Measurements from ENCODE around the gene KLK3. TPM values are rescaled to one million over a fixed set of nuclear protein-coding genes. Genes with fewer than 3 reads are reported as not detected.
"Not testable (repeated sequence)": the region's sequence is repeated elsewhere in the genome, so short reads cannot be mapped to it uniquely, and the experiment has no call there.

The KLK3 gene
- not detected for total RNA-seq
- long read RNA-seq = 0 reads

DNA sequence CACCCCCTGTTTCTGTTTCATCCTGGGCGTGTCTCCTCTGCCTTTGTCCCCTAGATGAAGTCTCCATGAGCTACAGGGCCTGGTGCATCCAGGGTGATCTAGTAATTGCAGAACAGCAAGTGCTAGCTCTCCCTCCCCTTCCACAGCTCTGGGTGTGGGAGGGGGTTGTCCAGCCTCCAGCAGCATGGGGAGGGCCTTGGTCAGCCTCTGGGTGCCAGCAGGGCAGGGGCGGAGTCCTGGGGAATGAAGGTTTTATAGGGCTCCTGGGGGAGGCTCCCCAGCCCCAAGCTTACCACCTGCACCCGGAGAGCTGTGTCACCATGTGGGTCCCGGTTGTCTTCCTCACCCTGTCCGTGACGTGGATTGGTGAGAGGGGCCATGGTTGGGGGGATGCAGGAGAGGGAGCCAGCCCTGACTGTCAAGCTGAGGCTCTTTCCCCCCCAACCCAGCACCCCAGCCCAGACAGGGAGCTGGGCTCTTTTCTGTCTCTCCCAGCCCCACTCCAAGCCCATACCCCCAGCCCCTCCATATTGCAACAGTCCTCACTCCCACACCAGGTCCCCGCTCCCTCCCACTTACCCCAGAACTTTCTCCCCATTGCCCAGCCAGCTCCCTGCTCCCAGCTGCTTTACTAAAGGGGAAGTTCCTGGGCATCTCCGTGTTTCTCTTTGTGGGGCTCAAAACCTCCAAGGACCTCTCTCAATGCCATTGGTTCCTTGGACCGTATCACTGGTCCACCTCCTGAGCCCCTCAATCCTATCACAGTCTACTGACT lies at the start of gene KLK3:
Gene KLK3, plus strand, starts transcription at position 280 of the 775 bp plus-strand sequence. Its CDS starts 41 bp downstream, at position 321.
- ATAC-seq = no peak
- Histone ChIP-seq H3K4me1 (no peaks in the 10 kb centered on the region), H3K36me3 (no peaks in the 10 kb centered on the region), H3K9me3 (no peaks in the 10 kb centered on the region), H3K27me3 (peaks cover 28% of the 10 kb centered on the region), H3K27ac (no peak within 1 kb of the TSS), H3K4me3 (no peak within 1 kb of the TSS)
- intact Hi-C loops (cut with DNase I) = no loop called here
- DNase-seq = no peak
- TF ChIP-seq, protein P1, sequence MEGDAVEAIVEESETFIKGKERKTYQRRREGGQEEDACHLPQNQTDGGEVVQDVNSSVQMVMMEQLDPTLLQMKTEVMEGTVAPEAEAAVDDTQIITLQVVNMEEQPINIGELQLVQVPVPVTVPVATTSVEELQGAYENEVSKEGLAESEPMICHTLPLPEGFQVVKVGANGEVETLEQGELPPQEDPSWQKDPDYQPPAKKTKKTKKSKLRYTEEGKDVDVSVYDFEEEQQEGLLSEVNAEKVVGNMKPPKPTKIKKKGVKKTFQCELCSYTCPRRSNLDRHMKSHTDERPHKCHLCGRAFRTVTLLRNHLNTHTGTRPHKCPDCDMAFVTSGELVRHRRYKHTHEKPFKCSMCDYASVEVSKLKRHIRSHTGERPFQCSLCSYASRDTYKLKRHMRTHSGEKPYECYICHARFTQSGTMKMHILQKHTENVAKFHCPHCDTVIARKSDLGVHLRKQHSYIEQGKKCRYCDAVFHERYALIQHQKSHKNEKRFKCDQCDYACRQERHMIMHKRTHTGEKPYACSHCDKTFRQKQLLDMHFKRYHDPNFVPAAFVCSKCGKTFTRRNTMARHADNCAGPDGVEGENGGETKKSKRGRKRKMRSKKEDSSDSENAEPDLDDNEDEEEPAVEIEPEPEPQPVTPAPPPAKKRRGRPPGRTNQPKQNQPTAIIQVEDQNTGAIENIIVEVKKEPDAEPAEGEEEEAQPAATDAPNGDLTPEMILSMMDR (IDR thresholded peaks at IDR 0.05) = no peak

DNA sequence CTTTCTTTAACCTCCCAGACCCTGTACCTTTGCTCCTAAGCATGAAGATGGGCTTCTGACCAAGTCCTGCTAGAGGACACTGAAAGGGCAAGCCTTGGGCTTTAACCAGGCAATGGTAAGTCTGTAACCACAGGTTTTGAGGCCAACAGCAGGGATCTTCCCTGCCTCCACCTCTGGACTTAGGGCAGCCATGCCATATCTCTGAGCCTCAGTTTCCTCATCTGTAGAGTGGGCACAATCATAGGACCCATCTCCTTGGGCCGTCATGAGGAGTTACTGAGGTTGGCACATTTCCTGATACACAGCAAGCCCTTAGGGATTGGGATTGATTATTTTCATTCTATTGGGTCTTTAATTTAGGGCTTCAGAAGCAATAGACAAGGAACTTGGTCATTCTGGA lies 45.9 kb upstream of the KLK3 start:
- Histone ChIP-seq H3K4me3 (no peak overlapping the region), H3K27me3 (peaks cover 10% of the 10 kb centered on the region), H3K27ac (no peak overlapping the region), H3K9me3 (no peaks in the 10 kb centered on the region), H3K36me3 (no peaks in the 10 kb centered on the region), H3K4me1 (peaks cover 4% of the 10 kb centered on the region)
- TF ChIP-seq, protein P1 (IDR thresholded peaks at IDR 0.05) = no peak
- ATAC-seq (no peak), DNase-seq (no peak)
- intact Hi-C loops (cut with DNase I) = no loop called here

DNA sequence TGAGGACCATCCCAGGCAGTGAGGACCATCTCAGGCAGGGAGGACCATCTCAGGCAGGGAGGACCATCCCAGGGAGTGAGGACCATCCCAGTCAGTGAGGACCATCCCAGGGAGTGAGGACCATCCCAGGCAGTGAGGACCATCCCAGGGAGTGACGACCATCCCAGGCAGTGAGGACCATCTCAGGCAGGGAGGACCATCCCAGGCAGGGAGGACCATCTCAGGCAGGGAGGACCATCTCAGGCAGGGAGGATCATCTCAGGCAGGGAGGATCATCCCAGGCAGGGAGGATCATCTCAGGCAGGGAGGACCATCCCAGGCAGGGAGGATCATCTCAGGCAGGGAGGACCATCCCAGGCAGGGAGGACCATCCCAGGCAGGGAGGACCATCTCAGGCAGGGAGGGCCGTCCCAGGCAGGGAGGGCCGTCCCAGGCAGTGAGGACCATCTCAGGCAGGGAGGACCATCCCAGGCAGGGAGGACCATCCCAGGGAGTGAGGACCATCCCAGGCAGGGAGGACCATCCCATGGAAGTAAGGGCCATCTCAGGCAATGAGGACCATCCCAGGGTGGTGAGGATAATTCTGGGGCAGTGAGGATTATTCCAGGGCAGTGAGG lies 43.0 kb upstream of the KLK3 start:
- ATAC-seq; intact Hi-C loops (cut with DNase I); H3K9me3 ChIP-seq; H3K4me1 ChIP-seq; DNase-seq; H3K27ac ChIP-seq; H3K4me3 ChIP-seq; H3K36me3 ChIP-seq: not testable (repeated sequence)
- H3K27me3 ChIP-seq = peaks cover 13% of the 10 kb centered on the region

DNA sequence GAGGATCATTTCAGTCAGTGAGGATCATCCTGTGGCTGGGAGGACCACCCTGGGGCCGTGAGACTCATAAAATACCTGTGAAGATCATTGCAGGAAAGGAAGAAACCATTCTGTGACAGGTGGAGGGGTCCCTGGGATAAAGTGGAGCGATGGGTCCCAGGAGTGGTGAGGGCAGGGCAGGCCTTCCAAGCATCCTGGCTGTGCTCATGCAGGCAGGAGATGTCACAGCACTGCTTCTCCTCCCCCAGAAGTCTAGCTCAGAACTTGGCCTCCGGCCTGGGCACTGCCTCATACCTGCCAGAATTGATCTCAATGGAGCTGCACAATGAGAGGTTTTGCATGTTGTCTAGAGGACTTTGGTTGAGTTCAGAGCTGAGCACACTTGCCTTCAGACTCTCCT lies 42.2 kb upstream of the KLK3 start:
- DNase-seq (no peak), ATAC-seq (no peak)
- no peak overlapping the region for H3K4me3 ChIP-seq
- no peaks in the 10 kb centered on the region for H3K36me3 ChIP-seq
- H3K9me3 ChIP-seq = no peaks in the 10 kb centered on the region
- no peaks in the 10 kb centered on the region for H3K4me1 ChIP-seq
- TF ChIP-seq, protein P1 (IDR thresholded peaks at IDR 0.05) = no peak
- H3K27ac ChIP-seq = no peak overlapping the region
- H3K27me3 ChIP-seq = peaks cover 13% of the 10 kb centered on the region
- intact Hi-C loops (cut with DNase I) = no loop called here

DNA sequence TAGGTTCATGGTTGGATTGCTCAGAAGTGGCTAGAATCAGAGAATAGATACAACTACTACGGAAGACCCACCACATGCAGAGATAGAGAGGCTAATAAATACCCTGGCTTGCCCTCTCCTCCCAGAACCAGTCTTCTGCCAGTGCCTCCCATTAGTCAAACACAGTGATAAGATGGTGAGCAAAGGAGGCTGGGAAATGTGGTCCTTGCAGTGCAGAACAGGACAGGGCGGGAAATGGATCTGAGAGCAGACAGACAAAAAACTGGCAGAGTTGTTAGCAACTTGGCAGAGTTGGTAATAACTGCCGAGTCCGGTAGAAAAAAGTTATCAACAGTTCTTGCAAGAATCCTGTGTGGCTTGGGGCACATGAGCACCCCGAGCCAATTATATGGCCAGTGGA lies 39.8 kb upstream of the KLK3 start:
- intact Hi-C loops (cut with DNase I) = no loop called here
- no peaks in the 10 kb centered on the region for H3K36me3 ChIP-seq
- no peak overlapping the region for H3K27ac ChIP-seq
- H3K27me3 ChIP-seq = peaks cover 35% of the 10 kb centered on the region
- no peaks in the 10 kb centered on the region for H3K9me3 ChIP-seq
- TF ChIP-seq, protein P1 (IDR thresholded peaks at IDR 0.05) = no peak
- H3K4me3 ChIP-seq = no peak overlapping the region
- ATAC-seq (no peak), DNase-seq (no peak)
- no peaks in the 10 kb centered on the region for H3K4me1 ChIP-seq

DNA sequence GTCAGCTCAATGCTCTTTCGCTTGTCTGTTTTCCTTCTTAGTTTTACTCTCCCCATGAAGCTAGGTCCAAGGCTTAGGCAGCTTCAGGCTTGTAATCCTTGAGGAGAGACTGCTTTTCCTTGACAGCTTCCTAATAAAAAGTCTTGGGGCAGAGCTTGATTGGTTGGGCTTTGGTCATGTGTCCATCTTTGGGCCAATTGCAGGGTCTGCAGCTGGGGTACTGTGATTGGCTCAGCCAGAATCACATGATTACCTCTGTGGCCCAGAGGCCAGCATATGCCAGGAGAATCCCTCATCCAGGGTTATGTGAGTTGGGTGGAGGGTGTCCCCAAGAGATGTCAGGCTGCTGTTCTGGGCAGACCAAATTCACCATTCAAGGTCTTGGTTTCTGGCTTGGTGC lies 39.3 kb upstream of the KLK3 start:
- Histone ChIP-seq H3K9me3 (no peaks in the 10 kb centered on the region), H3K27me3 (peaks cover 40% of the 10 kb centered on the region), H3K36me3 (no peaks in the 10 kb centered on the region), H3K4me3 (no peak overlapping the region), H3K4me1 (no peaks in the 10 kb centered on the region), H3K27ac (no peak overlapping the region)
- DNase-seq (no peak), ATAC-seq (no peak)
- TF ChIP-seq, protein P1 (IDR thresholded peaks at IDR 0.05) = no peak
- intact Hi-C loops (cut with DNase I) = no loop called here

Measured in upper lobe of right lung (tissue), 1 donor.